Measurements from ENCODE around the gene CLIP2. TPM values are rescaled to one million over a fixed set of nuclear protein-coding genes. Genes with fewer than 3 reads are reported as not detected.
"Not testable (repeated sequence)": the region's sequence is repeated elsewhere in the genome, so short reads cannot be mapped to it uniquely, and the experiment has no call there.

The CLIP2 gene
- total RNA-seq, 1 donor from 2014 or later = 48.9 TPM

DNA sequence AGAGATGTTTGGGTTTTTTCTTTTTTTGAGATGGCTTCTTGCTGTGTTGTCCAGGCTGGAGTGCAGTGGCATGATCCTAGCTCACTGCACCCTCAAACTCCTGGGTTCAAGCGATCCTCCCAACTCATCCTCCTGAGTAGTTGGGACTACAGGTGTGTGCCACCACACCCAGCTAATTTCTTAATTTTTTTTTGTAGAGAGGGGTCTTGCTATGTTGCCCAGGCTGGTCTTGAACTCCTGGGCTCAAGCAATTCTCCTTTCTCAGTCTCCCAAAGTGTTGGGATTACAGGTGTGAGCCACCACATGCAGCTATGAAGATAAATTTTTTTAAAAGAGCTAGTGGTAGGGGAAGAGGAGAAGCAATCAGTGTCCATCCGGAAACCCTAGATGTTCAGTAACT, 56.8 kb downstream of the CLIP2 start:
- no peak overlapping the region for H3K4me3 Mint-ChIP-seq
- DNase-seq (ENCODE audit: extremely low spot score, unreplicated experiment) = no peak
- H3K27me3 Mint-ChIP-seq = no peaks in the 10 kb centered on the region
- H3K27ac Mint-ChIP-seq = no peak overlapping the region
- TF ChIP-seq, protein P1, sequence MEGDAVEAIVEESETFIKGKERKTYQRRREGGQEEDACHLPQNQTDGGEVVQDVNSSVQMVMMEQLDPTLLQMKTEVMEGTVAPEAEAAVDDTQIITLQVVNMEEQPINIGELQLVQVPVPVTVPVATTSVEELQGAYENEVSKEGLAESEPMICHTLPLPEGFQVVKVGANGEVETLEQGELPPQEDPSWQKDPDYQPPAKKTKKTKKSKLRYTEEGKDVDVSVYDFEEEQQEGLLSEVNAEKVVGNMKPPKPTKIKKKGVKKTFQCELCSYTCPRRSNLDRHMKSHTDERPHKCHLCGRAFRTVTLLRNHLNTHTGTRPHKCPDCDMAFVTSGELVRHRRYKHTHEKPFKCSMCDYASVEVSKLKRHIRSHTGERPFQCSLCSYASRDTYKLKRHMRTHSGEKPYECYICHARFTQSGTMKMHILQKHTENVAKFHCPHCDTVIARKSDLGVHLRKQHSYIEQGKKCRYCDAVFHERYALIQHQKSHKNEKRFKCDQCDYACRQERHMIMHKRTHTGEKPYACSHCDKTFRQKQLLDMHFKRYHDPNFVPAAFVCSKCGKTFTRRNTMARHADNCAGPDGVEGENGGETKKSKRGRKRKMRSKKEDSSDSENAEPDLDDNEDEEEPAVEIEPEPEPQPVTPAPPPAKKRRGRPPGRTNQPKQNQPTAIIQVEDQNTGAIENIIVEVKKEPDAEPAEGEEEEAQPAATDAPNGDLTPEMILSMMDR (conservative IDR thresholded peaks at IDR 0.05) = no peak
- H3K36me3 Mint-ChIP-seq = peaks cover 3% of the 10 kb centered on the region
- no peaks in the 10 kb centered on the region for H3K9me3 Mint-ChIP-seq
- no peaks in the 10 kb centered on the region for H3K4me1 Mint-ChIP-seq (ENCODE audit: unreplicated experiment)

DNA sequence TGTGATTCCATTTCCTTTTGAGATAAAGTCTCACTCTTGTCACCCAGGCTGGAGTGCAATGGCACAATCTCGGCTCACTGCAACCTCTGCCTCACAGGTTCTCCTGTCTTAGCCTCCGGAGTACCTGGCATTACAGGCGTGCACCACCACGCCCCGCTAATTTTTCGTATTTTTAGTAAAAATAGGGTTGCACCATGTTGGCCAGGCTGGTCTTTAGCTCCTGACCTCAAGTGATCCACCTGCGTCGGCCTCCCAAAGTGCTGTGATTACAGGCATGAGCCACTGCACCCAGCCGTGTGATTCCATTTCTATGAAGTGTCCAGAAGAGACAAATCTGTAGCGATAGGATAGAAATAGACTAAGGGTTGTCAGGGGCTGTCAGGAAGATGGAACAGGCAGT, 60.4 kb downstream of the CLIP2 start:
- Mint-ChIP-seq H3K36me3 (peaks cover 3% of the 10 kb centered on the region), H3K27ac (no peak overlapping the region), H3K9me3 (no peaks in the 10 kb centered on the region), H3K4me1 (ENCODE audit: unreplicated experiment) (no peaks in the 10 kb centered on the region), H3K4me3 (no peak overlapping the region), H3K27me3 (no peaks in the 10 kb centered on the region)
- TF ChIP-seq, protein P1 (conservative IDR thresholded peaks at IDR 0.05) = no peak
- DNase-seq (ENCODE audit: extremely low spot score, unreplicated experiment) = no peak

DNA sequence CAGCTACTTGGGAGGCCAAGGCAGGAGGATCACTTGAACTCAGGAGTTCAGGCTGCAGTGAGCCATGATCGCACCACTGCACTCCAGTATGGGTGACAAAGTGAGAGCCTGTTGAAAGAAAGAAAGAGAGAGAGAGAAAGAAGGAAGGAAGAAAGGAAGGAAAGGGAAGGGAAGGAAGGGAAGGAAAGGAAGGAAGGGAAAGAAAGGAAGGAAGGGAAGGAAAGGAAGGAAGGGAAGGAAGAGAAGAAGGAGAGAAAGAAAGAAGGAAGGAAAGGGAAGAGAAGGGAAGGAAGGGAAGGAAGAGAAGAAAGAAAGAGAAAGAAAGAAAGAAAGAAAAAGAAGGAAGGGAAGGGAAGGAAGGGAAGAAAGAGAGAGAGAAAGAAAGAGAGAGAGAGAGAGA, 61.5 kb downstream of the CLIP2 start:
- Mint-ChIP-seq H3K9me3 (no peaks in the 10 kb centered on the region), H3K4me1 (ENCODE audit: unreplicated experiment) (no peaks in the 10 kb centered on the region), H3K36me3 (peaks cover 6% of the 10 kb centered on the region), H3K4me3 (no peak overlapping the region), H3K27ac (no peak overlapping the region), H3K27me3 (no peaks in the 10 kb centered on the region)
- DNase-seq (ENCODE audit: extremely low spot score, unreplicated experiment) = no peak
- TF ChIP-seq, protein P1 (conservative IDR thresholded peaks at IDR 0.05) = no peak

DNA sequence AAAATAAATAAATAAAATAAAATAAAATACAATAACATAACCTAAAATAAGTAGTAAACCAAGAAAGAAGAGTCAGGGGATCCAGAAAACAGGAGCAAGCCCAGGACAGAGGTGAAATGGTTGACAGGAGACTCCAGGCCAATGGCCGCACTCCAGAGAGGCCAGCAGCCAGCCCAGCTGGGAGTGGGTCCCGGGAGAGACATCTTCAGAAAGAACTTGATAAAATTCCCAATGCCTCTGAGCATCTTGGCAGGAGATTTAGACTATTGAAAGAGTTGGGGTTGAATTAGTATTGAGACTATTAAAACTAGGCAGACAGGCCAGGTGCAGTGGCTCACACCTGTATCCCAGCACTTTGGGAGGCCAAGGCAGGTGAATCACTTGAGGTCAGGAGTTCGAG, 62.6 kb downstream of the CLIP2 start:
- TF ChIP-seq, protein P1 (conservative IDR thresholded peaks at IDR 0.05) = no peak
- H3K4me1 Mint-ChIP-seq (ENCODE audit: unreplicated experiment) = no peaks in the 10 kb centered on the region
- H3K9me3 Mint-ChIP-seq = no peaks in the 10 kb centered on the region
- no peak for DNase-seq (ENCODE audit: extremely low spot score, unreplicated experiment)
- no peaks in the 10 kb centered on the region for H3K27me3 Mint-ChIP-seq
- H3K4me3 Mint-ChIP-seq = no peak overlapping the region
- H3K27ac Mint-ChIP-seq = no peak overlapping the region
- H3K36me3 Mint-ChIP-seq = peaks cover 13% of the 10 kb centered on the region

DNA sequence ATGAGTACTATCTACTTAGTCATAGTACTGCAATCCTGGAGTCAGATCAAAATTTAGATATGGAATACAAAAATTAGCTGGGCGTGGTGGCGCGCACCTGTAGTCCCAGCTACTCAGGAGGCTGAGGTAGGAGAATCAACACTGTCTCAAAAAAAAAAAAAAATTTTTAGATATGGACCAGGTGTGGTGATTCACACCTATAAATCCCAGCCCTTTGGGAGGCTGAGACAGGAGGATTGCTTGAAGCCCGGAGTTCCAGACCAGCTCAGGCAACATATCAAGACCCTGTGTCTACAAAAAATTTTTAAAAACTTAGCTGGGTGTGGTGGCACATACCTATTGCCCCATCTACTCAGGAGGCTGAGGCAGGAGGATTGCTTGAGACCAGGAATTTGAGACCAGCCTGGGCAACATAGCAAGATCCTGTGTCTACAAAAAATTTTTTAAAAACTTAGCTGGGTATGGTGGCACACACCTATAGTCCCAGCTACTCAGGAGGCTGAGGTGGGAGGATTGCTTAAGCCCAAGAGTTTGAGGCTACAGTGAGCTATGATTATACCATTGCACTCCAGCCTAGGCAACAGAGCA, 63.4 kb downstream of the CLIP2 start:
- H3K9me3 Mint-ChIP-seq; DNase-seq (ENCODE audit: extremely low spot score, unreplicated experiment); H3K4me3 Mint-ChIP-seq; H3K4me1 Mint-ChIP-seq (ENCODE audit: unreplicated experiment); H3K27me3 Mint-ChIP-seq; H3K27ac Mint-ChIP-seq: not testable (repeated sequence)
- peaks cover 16% of the 10 kb centered on the region for H3K36me3 Mint-ChIP-seq

DNA sequence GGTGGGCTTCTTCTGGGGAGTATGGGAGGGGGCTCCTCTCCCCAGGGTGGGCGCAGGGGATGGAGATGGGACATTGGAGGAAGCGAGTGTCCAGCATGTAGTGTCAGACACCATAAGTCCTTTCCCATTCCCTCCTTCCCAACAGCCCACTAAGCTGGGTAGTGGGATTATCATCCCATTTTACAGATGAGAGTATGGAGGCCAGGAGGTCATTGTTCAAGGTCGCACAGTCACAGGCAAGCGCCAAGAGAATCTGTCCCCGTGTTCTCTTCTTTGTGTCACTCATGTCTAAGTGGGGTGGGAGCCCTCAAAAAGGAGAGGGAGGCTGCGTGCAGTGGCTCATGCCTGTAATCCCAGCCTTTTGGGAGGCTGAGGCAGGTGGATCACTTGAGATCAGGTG, 64.8 kb downstream of the CLIP2 start:
- Mint-ChIP-seq H3K36me3 (peaks cover 20% of the 10 kb centered on the region), H3K9me3 (no peaks in the 10 kb centered on the region), H3K4me3 (no peak overlapping the region), H3K27ac (no peak overlapping the region), H3K4me1 (ENCODE audit: unreplicated experiment) (no peaks in the 10 kb centered on the region), H3K27me3 (no peaks in the 10 kb centered on the region)
- TF ChIP-seq, protein P1 (conservative IDR thresholded peaks at IDR 0.05) = no peak
- no peak for DNase-seq (ENCODE audit: extremely low spot score, unreplicated experiment)

Measured in type B pancreatic cell (in vitro differentiated cells).